Fibroblast of lung (primary cell): ENCODE results near the gene CLEC1B. TPM values are rescaled to one million over a fixed set of nuclear protein-coding genes. Genes with fewer than 3 reads are reported as not detected.
"Not testable (repeated sequence)": the region's sequence is repeated elsewhere in the genome, so short reads cannot be mapped to it uniquely, and the experiment has no call there.

ENCODE experiments used
- DNase-seq, 2 donors: peaks; one replicate each; pipeline versions ENCODE4 v3.0.0 to v3.0.0-alpha.2; 2010; ENCODE audit warnings: low read depth in 2 of 2
- H2AFZ ChIP-seq: 2 replicates; pipeline ENCODE4 v1.5.1; 2012; ENCODE audit warnings: low read length, control low read depth, inconsistent platforms
- H3K27ac ChIP-seq: 2 replicates; pipeline ENCODE4 v1.5.1; 2011; ENCODE audit warnings: low read length, control low read depth; ENCODE audit not compliant: insufficient read depth
- H3K27me3 ChIP-seq: 2 replicates; pipeline ENCODE4 v1.5.1; 2011; ENCODE audit warnings: mild to moderate bottlenecking, low read length; ENCODE audit not compliant: control insufficient read depth, insufficient read depth
- H3K36me3 ChIP-seq: 2 replicates; pipeline ENCODE4 v1.5.1; 2011; ENCODE audit warnings: low read length; ENCODE audit not compliant: control insufficient read depth, insufficient read depth
- H3K4me1 ChIP-seq: 2 replicates; pipeline ENCODE4 v1.5.1; 2011; ENCODE audit warnings: low read length; ENCODE audit not compliant: control insufficient read depth, insufficient read depth; ENCODE audit errors: extremely low read depth
- H3K4me2 ChIP-seq: 2 replicates; pipeline ENCODE4 v1.5.1; 2011; ENCODE audit warnings: low read length, control low read depth; ENCODE audit not compliant: insufficient read depth; ENCODE audit errors: extremely low read depth
- H3K4me3 ChIP-seq, 4 experiments: fragments of 200-600 bp in 1 of 4; sonication (generic) in 1 of 4; replicated peaks in 1 of 4; 2 replicates each; pipeline ENCODE4 v1.5.1; 2011 to 2016; ENCODE audit warnings: low read length in 4 of 4, low read depth in 3 of 4, mild to moderate bottlenecking in 3 of 4, control low read depth in 2 of 4, inconsistent platforms in 1 of 4, mixed read lengths in 1 of 4; ENCODE audit not compliant: insufficient read depth in 1 of 4; ENCODE audit errors: control extremely low read depth in 1 of 4
- H3K79me2 ChIP-seq: 2 replicates; pipeline ENCODE4 v1.5.1; 2012; ENCODE audit warnings: mild to moderate bottlenecking, low read length, inconsistent platforms; ENCODE audit not compliant: control insufficient read depth, insufficient read depth
- H3K9ac ChIP-seq: 2 replicates; pipeline ENCODE4 v1.5.1; 2011; ENCODE audit warnings: mild to moderate bottlenecking, low read length, control low read depth; ENCODE audit not compliant: insufficient read depth
- H3K9me3 ChIP-seq: 2 replicates; pipeline ENCODE4 v1.5.1; 2012; ENCODE audit warnings: low read depth, low read length; ENCODE audit not compliant: control insufficient read depth, insufficient read depth
- H4K20me1 ChIP-seq: 2 replicates; pipeline ENCODE4 v1.5.1; 2011; ENCODE audit warnings: low read length; ENCODE audit not compliant: control insufficient read depth, insufficient read depth; ENCODE audit errors: extremely low read depth
- CTCF ChIP-seq, 2 donors: IDR thresholded peaks in 1 of 2; conservative IDR thresholded peaks in 1 of 2; 1 replicate in 1 of 2; 2 replicates in 1 of 2; pipeline ENCODE4 v1.5.1; 2011 to 2012; ENCODE audit warnings: low read length in 2 of 2, control low read depth in 1 of 2, inconsistent platforms in 1 of 2, low read depth in 1 of 2, mild to moderate bottlenecking in 1 of 2
- EZH2 ChIP-seq: IDR thresholded peaks from 2 replicates; pipeline ENCODE4 v1.5.1; 2012; ENCODE audit warnings: low read length, control low read depth, mild to moderate bottlenecking; ENCODE audit errors: missing control alignments
- polyA plus RNA-seq, 2 donors: library from polyadenylated mRNA; depleted of rRNA in 1 of 2; stranded (reverse) in 1 of 2; unstranded in 1 of 2; fragments of >200 nt; gene quantifications; 2 replicates each; pipeline ENCODE4 v1.2.1, GENCODE V29; 2011 to 2012; ENCODE audit warnings: missing spikeins in 1 of 2
- total RNA-seq: library from RNA; depleted of rRNA; stranded (reverse); fragments of >200 nt; gene quantifications from 2 replicates; pipeline ENCODE4 v1.2.1, GENCODE V29; 2014

Gene CLEC1B
- total and polyA plus RNA-seq, 2 donors (not counting 1 experiment from before 2014, with no cell fraction given): not detected

GRCh38 chr12:9980126-9980525, 18.8 kb downstream of the CLEC1B start:
- H2AFZ ChIP-seq: no peak overlapping the region
- no peaks in the 10 kb centered on the region for H3K79me2 ChIP-seq
- H3K9me3 ChIP-seq: no peaks in the 10 kb centered on the region
- H3K4me3 ChIP-seq: no peak overlapping the region
- no peaks in the 10 kb centered on the region for H4K20me1 ChIP-seq
- no peaks in the 10 kb centered on the region for H3K27me3 ChIP-seq
- no peak overlapping the region for H3K9ac ChIP-seq
- no peaks in the 10 kb centered on the region for H3K36me3 ChIP-seq
- no peak for DNase-seq
- H3K4me2 ChIP-seq: no peak overlapping the region
- no peaks in the 10 kb centered on the region for H3K4me1 ChIP-seq
- no peak overlapping the region for H3K27ac ChIP-seq
- TF ChIP-seq CTCF (conservative IDR thresholded peaks at IDR 0.05 in 1 of 2, IDR thresholded peaks at IDR 0.05 in 1 of 2; ENCODE audit: low read depth in 1 of 2, low read length in 2 of 2) (no peak), EZH2 (no peak)

- Histone ChIP-seq H3K27ac (no peak overlapping the region), H3K9me3 (no peaks in the 10 kb centered on the region), H3K4me2 (no peak overlapping the region), H3K4me1 (no peaks in the 10 kb centered on the region), H3K79me2 (no peaks in the 10 kb centered on the region), H3K9ac (no peak overlapping the region), H3K36me3 (no peaks in the 10 kb centered on the region), H4K20me1 (no peaks in the 10 kb centered on the region), H3K4me3 (no peak overlapping the region), H2AFZ (no peak overlapping the region), H3K27me3 (no peaks in the 10 kb centered on the region)
- DNase-seq: peak in 1 of 2 donors; percentile 2
- TF ChIP-seq CTCF (conservative IDR thresholded peaks at IDR 0.05 in 1 of 2, IDR thresholded peaks at IDR 0.05 in 1 of 2; ENCODE audit: low read depth in 1 of 2, low read length in 2 of 2): no peak
- no peak for TF ChIP-seq EZH2
Observed at GRCh38 chr12:9977916-9978315, 21.0 kb downstream of the CLEC1B start.

DNA sequence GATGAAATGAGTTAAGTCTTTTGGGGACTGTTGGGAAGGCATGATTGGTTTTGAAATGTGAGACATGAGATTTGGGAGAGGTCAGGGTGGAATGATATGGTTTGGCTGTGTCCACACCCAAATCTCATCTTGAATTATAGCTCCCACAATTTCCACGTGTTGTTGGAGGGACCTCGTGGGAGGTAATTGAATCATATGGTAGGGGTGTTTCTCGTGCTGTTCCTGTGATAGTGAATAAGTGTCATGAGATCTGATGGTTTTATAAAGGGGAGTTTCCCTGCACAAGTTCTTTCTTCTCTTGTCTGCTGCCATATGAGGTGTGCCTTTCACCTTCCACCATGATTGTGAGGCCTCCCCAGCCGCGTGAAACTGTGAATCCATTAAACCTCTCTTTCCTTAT, 22.3 kb downstream of the CLEC1B start:
- H3K4me3 ChIP-seq, H3K36me3 ChIP-seq, H3K27me3 ChIP-seq, H3K9ac ChIP-seq, DNase-seq, H3K4me2 ChIP-seq, H3K9me3 ChIP-seq, H2AFZ ChIP-seq, H4K20me1 ChIP-seq, H3K27ac ChIP-seq, H3K79me2 ChIP-seq, H3K4me1 ChIP-seq: not testable (repeated sequence)
